Suprapubic skin (tissue), 4 donors: ENCODE measurements around the gene TMEM30A.

Experiments used
- POLR2A ChIP-seq, 2 donors: fragments of 450-650 bp; IDR thresholded peaks; one replicate each; pipeline ENCODE4 v1.6.1; 2017; ENCODE audit warnings: antibody characterized with exemption in 2 of 2, mild to moderate bottlenecking in 2 of 2, moderate library complexity in 2 of 2
- POLR2AphosphoS5 ChIP-seq, 3 donors: sonication (generic); formaldehyde crosslinking; IDR thresholded peaks; one replicate each; pipeline ENCODE4 v1.6.1; 2017; ENCODE audit warnings: antibody characterized with exemption in 3 of 3
- TF ChIP-seq, protein P1 (sequence below), 2 donors: fragments of 200-600 bp in 1 of 2; fragments of 450-650 bp in 1 of 2; sonication (generic) in 1 of 2; IDR thresholded peaks; one replicate each; pipeline ENCODE4 v1.5.1; 2016 to 2019; ENCODE audit warnings: antibody characterized with exemption in 2 of 2, mild to moderate bottlenecking in 1 of 2, moderate library complexity in 1 of 2

DNA sequence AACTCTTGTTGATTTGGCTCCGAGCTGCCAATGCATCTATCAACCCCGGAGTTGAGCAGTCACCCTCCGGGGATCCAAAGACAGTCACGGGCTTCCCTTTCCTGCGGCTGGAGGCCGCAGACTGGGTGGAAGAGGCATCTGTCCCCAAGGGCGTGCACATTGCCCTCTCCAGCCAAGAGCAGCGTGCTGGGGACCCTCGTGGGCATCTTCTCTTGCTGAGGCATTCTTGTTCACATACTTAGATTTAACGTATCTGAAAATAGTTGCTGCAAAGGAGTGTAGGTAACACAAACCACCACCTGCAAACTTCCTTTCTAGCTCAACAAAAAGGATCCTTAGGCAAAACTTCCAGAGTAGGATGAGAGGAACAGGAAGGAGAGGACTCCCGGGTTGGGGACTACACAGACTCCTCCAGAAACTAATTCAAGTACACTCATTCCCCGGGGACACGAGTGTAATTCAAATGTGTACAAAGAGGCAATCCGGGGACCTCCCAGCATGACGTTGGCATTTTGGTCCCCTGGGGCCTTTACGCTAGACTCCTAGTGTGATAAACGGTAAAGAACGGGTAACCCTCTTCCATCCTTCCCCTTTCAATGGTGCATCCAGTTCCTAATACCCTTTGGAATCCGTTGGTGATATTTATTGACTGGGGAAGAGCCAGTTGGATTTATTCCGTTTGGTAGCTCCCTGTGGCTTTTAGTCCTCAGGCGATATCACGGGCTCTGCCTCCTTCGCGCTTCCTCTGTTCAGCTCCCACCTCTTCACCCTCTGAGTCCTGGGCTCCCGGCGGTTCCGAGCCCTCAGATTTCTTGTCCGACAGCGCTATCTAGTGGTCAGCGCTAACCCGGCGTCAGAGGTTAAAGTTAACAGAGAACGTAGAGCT is 76.1 kb downstream of the TMEM30A start:
- TF ChIP-seq, protein P1, sequence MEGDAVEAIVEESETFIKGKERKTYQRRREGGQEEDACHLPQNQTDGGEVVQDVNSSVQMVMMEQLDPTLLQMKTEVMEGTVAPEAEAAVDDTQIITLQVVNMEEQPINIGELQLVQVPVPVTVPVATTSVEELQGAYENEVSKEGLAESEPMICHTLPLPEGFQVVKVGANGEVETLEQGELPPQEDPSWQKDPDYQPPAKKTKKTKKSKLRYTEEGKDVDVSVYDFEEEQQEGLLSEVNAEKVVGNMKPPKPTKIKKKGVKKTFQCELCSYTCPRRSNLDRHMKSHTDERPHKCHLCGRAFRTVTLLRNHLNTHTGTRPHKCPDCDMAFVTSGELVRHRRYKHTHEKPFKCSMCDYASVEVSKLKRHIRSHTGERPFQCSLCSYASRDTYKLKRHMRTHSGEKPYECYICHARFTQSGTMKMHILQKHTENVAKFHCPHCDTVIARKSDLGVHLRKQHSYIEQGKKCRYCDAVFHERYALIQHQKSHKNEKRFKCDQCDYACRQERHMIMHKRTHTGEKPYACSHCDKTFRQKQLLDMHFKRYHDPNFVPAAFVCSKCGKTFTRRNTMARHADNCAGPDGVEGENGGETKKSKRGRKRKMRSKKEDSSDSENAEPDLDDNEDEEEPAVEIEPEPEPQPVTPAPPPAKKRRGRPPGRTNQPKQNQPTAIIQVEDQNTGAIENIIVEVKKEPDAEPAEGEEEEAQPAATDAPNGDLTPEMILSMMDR (IDR thresholded peaks at IDR 0.05): peak; percentile 76
- TF ChIP-seq POLR2A (IDR thresholded peaks at IDR 0.05): no peak
- no peak for TF ChIP-seq POLR2AphosphoS5 (IDR thresholded peaks at IDR 0.05)
